HG03432 (cell line): ENCODE measurements around the gene WT1.

ENCODE experiments used
- ATAC-seq: cut with Tn5 transposase; IDR thresholded peaks from one replicate; pipeline ENCODE4 v1.9.1; 2021; ENCODE audit warnings: mild to moderate bottlenecking, moderate library complexity; ENCODE audit not compliant: unreplicated experiment

The WT1 gene

GRCh38 chr11:32438866-32439489, 3.6 kb upstream of the WT1 start:
- no peak for ATAC-seq

DNA sequence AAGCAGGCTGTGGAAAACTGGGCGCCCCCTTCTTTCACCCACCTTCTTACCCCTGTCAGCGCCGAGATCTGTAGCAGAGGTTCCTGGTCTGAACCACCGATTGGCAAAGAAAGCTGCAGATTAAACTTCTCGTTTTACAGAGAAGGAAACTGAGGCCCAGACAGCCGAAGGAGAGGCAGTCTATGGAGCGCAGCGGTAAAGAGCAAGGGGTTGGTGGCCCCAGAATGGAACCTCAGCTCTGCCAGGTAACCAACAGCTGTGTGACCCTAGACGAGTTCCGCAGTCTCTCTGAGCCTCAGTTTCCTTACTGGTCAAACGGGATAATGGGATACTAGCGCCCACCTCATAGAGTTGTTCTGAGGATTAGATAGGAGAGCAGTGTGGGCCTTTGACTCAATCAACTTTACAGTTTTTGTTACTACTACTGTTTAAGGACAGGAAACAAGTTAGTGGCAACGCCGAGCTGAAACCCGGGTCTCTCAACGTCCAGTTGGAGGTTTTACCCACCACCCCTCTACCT, 3.1 kb upstream of the WT1 start:
- ATAC-seq = no peak

DNA sequence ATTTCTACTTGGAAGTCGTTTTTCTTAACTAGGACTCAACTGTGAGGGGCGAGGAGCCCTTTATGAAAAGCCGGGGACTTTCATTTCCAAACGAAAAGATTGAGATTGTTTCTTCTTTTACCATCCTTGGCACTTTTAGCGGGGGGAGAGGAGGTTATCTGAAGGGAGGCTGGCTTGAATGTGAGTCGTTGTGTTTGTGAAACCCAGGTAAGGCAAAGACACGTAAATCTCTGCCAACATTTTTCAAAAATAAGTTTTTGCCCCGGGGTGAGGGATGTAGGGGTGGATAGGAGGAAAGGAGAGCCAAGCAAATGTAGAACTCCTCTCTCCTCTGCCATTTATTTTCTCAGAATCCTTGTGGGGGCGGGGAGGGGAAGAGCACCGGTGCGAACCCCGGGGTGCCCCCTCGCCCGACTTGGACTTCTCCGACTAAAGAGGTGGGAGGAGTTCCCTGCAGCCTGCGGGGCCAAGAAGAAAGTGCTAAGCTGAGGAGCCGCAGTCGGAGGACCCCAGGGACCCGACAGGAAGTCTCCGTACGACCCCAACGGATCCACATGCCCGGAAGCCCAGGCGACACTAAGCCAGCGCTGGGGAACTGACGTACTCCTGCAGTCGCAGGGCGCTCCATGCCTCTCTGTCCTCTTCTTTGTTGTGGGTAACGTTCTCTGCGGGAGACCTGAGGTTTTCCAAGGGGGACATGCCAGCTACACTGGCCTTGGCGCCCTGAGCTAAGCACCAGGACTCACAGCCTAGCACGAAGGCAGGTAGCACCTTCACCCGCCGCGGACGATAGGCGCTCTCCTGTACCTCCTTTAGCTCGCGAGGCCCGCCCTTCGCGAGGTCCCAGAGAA, 2.4 kb upstream of the WT1 start:
- ATAC-seq = no peak

DNA sequence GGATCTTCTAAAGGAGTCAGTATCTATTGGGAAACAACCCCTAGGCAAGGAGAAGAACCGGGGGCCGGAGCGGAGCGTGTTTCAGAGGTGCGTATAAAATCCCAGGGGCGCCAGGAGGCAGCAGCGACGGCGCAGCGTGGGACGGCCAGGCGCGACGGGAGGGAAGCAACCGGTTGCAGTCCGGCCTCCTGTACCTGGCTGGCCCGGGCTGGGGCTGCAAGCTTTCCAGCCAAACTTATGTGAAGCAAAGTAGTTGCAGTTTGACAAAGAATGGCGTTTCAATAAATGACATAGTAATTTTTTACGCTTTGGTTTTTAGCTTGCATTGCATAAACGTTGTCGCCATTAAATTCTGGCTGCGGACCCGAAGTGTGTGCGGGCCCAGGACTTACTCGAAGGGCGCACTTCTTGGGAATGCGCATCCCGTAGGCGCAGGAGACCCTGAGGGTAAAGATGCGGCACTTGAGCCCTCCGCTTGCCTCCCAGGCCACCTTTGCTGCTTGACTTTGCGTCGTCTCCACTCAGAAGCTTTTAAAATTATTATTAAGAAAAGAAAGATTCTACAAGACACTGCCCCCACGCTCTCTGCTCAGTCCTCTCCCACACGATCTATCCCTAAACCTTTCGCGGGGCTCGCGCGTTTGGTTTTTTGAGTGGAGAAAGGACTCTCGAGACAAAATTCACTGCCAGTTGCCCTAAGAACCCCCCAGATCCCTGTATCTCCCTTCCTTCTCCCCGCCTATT, 1.6 kb upstream of the WT1 start:
- no peak for ATAC-seq

DNA sequence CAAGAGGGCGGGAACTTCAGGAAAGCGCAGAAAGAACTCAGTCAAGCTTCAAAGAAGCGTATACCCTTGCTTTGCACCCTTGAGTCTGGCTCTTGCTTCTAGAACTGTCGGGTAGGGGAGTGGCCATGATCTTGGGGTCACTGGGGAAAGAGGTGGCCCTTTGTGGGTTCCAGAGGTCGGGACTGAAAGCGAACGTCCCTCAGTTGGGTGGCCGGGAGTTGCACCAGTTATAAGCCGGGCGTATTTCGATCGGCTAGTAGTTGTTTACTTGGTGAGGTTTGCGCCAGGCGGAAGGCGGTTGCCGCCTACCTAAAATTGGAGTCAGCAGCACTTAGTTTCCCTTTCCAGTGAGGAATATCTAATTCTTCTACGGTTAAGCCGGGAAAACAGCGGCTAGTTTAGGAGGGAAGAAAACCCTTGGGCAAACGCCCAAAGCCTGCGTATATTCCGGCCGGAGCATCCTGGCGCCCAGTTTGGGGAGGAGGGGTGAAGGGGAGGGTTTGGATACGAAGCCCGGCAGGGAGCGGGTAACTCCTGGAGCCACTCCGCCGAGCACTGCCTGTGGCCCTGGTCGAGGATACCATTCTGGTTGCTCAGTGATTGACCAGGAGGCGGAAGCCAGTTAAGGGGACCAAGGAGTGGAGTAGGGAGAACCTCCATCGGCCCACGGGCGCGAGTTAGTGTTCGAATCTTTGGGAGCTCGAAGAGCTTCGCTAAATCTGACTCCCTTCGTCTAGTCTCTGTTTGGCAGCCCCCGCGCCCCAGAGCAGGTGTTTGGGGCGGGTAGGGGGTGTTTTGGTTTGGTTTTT, 807 bp upstream of the WT1 start:
- ATAC-seq = no peak

- no peak for ATAC-seq
Observed at GRCh38 chr11:32435152-32435480, 223 bp downstream of the WT1 start.

GRCh38 chr11:32434356-32435151, 785 bp downstream of the WT1 start:
- ATAC-seq = no peak

DNA sequence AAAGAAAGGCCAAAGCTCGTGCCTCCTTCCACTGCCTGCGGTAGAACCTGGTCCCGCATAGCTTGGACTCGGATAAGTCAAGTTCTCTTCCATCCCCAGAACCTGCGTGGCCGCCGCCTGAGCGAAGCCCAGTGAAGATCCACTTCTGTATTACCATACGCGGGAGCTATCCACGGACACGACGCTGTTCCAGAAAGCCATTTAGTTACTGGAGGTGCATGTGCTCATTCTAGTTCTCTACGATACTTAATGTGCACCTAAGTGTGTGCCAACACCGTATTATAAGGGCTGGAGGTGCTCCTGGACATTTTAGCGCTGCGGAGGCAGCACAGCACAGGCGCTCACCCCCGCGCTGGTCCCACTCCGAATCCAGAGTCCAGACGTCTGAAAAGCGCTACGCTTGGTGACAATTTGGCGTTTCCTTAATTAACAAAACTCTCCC, 1.4 kb downstream of the WT1 start:
- ATAC-seq = no peak

- no peak for ATAC-seq
Observed at GRCh38 chr11:32433101-32433913, 2.0 kb downstream of the WT1 start.

- ATAC-seq = no peak
Observed at GRCh38 chr11:32432565-32432964, 2.8 kb downstream of the WT1 start.

- no peak for ATAC-seq
Observed at GRCh38 chr11:32430568-32431381, 4.6 kb downstream of the WT1 start.

DNA sequence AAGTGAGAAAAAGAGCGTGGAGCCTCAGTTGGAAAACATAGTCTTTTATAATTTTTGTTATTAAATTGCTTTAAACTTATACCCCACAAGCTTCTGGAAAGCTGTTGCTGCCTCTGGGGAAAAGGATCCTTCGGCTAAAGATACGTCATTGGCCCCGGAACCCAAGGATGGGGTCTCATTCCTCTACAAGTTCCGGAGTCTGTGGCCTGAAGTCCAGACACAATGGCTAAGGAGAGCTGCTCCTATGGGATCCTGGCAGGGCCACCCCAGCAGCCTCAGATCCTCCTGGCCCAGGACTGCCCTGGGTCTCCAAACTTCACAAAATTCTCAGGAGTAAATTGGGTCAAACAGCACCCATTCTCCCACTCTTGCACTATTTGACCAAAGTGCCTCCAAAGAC, 5.9 kb downstream of the WT1 start:
- no peak for ATAC-seq

DNA sequence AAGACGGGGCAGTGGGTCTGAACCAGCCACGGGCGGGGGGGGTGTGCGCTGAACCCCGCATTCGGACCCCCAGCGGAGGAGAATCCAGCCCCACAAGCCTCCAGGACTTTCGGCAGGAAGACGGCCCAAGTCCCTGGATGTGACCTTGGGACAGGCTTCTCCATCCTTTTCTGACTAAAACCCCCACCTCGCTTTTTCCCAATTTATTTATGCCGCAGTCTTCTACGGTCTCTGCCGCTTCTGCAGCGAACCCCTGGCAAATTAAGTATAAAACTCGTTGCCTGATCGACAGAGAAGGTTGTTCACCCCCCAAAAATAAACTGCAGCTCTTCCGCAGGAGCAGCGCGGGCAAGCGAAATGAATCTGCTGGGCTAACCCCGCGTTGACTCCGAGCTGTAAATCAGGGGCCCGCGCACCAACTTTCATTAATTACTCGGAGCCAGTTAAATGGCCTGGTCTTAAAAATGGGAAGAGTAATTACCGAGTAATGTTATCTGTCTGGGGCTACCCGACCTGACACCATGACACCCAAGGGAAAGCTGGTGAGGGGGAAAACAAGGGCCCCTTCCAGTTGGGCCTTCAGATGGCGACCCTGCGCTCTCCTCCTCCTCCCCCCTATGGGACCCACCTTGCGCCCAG, 6.6 kb downstream of the WT1 start:
- no peak for ATAC-seq

- ATAC-seq = no peak
Observed at GRCh38 chr11:32427935-32428664, 7.2 kb downstream of the WT1 start.

- no peak for ATAC-seq
Observed at GRCh38 chr11:32427616-32427934, 7.8 kb downstream of the WT1 start.

GRCh38 chr11:32426819-32427615, 8.3 kb downstream of the WT1 start:
- ATAC-seq = no peak

- no peak for ATAC-seq
Observed at GRCh38 chr11:32426192-32426591, 9.1 kb downstream of the WT1 start.
